Lower lobe of right lung (tissue), 2 donors: ENCODE data around the gene PRR5L. TPM values are rescaled to one million over a fixed set of nuclear protein-coding genes. Genes with fewer than 3 reads are reported as not detected.

Experiments used
- ATAC-seq, 2 donors: fragments of 200-7000 bp; cut with Tn5 transposase; one replicate each; pipeline ENCODE4 v1.9.1; 2020 to 2022; ENCODE audit warnings: mild to moderate bottlenecking in 2 of 2, moderate library complexity in 2 of 2
- DNase-seq: peaks from one replicate; pipeline ENCODE4 v3.0.0-alpha.2; 2020
- H3K27ac ChIP-seq: fragments of 200-600 bp; one replicate; pipeline ENCODE4 v1.8.0; 2022
- H3K27me3 ChIP-seq: fragments of 200-600 bp; one replicate; pipeline ENCODE4 v1.8.0; 2022; ENCODE audit warnings: low read depth
- H3K36me3 ChIP-seq: fragments of 200-600 bp; one replicate; pipeline ENCODE4 v1.8.0; 2022; ENCODE audit warnings: mild to moderate bottlenecking
- H3K4me1 ChIP-seq: fragments of 200-600 bp; one replicate; pipeline ENCODE4 v1.8.0; 2022
- H3K4me3 ChIP-seq: fragments of 200-600 bp; one replicate; pipeline ENCODE4 v1.8.0; 2022; ENCODE audit warnings: mild to moderate bottlenecking
- H3K9me3 ChIP-seq: fragments of 200-600 bp; one replicate; pipeline ENCODE4 v1.8.0; 2022
- intact Hi-C: fragments of 100-400 bp; cut with DNase I; formaldehyde crosslinking; loops from one replicate; pipeline ENCODE4 v1.11.0; 2022
- total RNA-seq: library from RNA; stranded (reverse); fragmentation: NEBNext Ultra II Directional; extraction: Animal tissue kit (Norgen Biotek cat#: 25700); gene quantifications from one replicate; pipeline ENCODE4 v1.2.1, GENCODE V29; 2021
- TF ChIP-seq, protein P1 (sequence below): fragments of 200-600 bp; IDR thresholded peaks from one replicate; pipeline ENCODE4 v1.8.0; 2022; ENCODE audit warnings: antibody characterized with exemption, mild to moderate bottlenecking
- donor health status: DM: no; HTN: yes; CAD: no; lungs with severe emphysema.

PRR5L gene
- total RNA-seq, 1 donor from 2014 or later, result 24.9 TPM

DNA sequence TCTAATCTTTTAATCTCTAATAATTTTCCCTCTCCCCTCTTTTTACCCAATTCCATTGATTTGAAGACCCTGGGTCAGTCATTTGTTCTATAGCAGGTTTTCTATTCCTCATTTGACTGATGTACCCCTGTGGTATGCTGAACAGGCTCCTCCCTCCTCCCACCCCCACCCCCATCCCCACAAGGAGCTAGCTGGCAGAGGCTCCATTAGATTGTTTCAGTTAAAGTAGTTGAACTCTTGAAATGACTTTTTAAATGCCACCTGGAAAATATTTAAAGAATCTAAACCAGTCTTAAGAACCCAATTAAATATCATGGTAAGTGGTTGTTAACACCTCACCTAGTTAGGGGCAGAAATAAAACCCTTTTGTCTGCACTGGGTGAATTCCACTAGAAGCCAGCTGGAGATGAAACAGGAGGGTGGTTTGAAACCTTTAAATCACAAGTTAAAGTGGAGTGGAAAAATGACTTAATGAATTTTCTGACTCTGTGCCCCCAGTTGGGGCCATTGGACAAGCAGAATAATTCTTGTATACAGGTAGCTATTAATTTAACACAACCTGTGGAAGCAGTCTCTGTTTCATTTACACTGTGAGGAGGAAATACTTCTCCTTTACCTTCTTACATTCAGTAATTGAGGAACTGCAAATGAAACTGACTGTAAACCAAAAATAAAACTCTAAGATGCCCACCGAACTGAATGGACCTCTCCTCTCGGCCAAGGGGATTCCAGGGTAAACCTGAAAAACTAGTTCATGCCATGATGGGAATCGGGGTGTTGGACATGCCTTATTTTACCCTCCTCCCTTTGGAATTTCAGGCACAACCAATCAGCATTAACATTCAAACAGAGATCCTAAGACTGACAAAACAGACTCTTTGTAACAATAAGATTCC, 30.7 kb downstream of the PRR5L start:
- TF ChIP-seq, protein P1, sequence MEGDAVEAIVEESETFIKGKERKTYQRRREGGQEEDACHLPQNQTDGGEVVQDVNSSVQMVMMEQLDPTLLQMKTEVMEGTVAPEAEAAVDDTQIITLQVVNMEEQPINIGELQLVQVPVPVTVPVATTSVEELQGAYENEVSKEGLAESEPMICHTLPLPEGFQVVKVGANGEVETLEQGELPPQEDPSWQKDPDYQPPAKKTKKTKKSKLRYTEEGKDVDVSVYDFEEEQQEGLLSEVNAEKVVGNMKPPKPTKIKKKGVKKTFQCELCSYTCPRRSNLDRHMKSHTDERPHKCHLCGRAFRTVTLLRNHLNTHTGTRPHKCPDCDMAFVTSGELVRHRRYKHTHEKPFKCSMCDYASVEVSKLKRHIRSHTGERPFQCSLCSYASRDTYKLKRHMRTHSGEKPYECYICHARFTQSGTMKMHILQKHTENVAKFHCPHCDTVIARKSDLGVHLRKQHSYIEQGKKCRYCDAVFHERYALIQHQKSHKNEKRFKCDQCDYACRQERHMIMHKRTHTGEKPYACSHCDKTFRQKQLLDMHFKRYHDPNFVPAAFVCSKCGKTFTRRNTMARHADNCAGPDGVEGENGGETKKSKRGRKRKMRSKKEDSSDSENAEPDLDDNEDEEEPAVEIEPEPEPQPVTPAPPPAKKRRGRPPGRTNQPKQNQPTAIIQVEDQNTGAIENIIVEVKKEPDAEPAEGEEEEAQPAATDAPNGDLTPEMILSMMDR, result no peak
- peak; percentile 45 to 81 for ATAC-seq
- Histone ChIP-seq H3K27ac (no peak overlapping the region), H3K27me3 (no peaks in the 10 kb centered on the region), H3K4me3 (no peak overlapping the region), H3K4me1 (no peaks in the 10 kb centered on the region), H3K36me3 (no peaks in the 10 kb centered on the region), H3K9me3 (no peaks in the 10 kb centered on the region)
- intact Hi-C loops, result no loop called here
- DNase-seq, result no peak

DNA sequence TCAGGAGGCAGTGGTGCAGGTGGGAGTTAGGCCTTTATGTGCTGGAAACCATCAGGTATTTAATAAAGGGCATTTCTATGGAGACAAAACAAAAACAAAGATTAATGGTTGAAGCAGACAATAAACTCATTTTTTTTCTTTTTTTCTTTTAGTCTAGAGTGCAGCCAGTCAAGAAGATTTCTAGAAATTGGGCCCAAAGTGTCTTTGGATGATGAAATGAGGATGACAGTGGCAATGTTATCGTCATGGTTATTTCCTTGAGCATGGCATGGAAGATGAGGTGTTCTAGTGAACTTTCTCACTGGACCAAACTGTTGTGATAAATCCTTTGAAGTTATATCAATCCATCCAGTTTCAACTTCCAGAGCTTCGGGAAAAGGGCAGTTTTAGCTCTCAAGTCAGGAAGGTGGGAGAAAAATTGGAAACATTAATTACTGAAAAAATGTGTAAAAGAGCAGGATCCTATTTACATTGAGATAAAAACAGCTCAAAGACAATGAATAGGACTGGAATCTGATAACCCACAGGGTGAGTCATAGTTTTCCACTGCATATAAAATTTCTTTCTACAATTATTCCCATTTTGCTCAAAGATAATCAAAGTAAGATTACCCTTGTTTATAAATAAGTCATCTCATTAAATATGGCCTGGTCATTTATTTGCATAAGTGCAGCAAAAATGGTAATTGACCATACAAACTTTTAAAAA, 33.0 kb downstream of the PRR5L start:
- DNase-seq, result no peak
- intact Hi-C loops, result no loop called here
- Histone ChIP-seq H3K27me3 (no peaks in the 10 kb centered on the region), H3K4me3 (no peak overlapping the region), H3K4me1 (no peaks in the 10 kb centered on the region), H3K36me3 (no peaks in the 10 kb centered on the region), H3K9me3 (no peaks in the 10 kb centered on the region), H3K27ac (no peak overlapping the region)
- ATAC-seq, result no peak
- TF ChIP-seq, protein P1, result no peak

DNA sequence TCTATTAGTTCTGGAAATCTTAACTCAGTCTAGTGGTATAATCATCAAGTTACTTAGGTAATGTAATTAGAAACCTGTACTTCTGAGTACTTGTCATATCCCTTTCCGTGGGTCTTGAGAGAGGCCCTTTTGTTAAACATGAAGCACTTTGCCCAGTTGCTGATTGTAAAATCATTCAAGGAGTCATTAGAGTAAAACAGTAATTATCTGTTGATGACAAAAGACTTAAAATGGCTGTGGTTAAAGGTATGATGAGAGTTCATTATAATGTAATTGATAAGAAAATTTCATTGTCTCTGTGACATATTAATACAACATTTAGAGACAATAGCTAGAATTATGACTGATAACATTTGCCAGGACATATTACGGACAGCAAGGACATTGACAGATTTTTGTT, 34.3 kb downstream of the PRR5L start:
- Histone ChIP-seq H3K4me1 (no peaks in the 10 kb centered on the region), H3K27ac (no peak overlapping the region), H3K9me3 (no peaks in the 10 kb centered on the region), H3K4me3 (no peak overlapping the region), H3K27me3 (no peaks in the 10 kb centered on the region), H3K36me3 (no peaks in the 10 kb centered on the region)
- intact Hi-C loops, result no loop called here
- no peak for DNase-seq
- TF ChIP-seq, protein P1, result no peak
- no peak for ATAC-seq

DNA sequence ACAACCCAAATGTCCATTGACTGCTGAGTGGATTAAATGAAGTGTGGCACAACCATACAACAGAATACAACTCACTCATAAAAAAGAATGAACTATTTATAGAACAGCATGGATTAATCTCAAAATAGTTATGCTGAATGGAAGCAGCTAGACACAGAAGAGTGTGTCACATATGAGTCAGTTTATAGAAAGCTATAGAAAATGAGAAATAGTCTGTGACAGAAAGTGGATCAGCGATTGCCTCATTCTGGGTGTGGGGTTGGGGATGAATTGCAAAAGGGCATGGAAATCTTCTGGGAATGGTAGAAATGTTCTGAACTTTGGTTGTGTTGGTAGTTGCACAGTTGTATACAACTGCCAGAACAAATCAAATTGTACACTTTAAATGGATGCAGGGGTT, 37.4 kb downstream of the PRR5L start:
- H3K9me3 ChIP-seq, result no peaks in the 10 kb centered on the region
- no peak for DNase-seq
- H3K27ac ChIP-seq, result no peak overlapping the region
- H3K36me3 ChIP-seq, result no peaks in the 10 kb centered on the region
- no peaks in the 10 kb centered on the region for H3K27me3 ChIP-seq
- H3K4me3 ChIP-seq, result no peak overlapping the region
- intact Hi-C loops, result no loop called here
- TF ChIP-seq, protein P1, result no peak
- H3K4me1 ChIP-seq, result no peaks in the 10 kb centered on the region
- ATAC-seq, result no peak

DNA sequence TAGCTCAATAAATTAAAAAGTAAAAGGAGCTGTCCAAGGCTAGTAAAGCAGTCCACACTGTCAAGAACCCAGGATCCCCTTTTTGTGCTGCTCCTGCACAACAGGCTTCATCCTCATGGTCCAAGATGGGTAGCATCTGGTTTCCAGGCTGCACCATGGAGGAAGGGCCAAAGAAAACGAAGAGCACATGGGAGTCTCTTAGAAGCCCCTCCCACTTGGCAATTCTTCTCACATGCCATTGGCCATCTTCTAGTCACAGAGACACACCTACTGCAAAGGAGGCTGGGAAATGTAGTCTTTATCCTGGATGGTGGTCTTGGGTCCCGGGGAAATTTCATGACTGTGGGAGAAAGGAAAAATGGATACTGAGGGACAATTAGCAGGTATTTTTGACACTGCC, 37.8 kb downstream of the PRR5L start:
- intact Hi-C loops, result no loop called here
- H3K9me3 ChIP-seq, result no peaks in the 10 kb centered on the region
- ATAC-seq, result peak in 1 of 2 donors; percentile 26
- H3K4me3 ChIP-seq, result no peak overlapping the region
- no peaks in the 10 kb centered on the region for H3K36me3 ChIP-seq
- DNase-seq, result no peak
- TF ChIP-seq, protein P1, result no peak
- no peak overlapping the region for H3K27ac ChIP-seq
- no peaks in the 10 kb centered on the region for H3K4me1 ChIP-seq
- no peaks in the 10 kb centered on the region for H3K27me3 ChIP-seq
